ENCODE results near the gene CCNB1IP1.
"Not testable (repeated sequence)": the region's sequence is repeated elsewhere in the genome, so short reads cannot be mapped to it uniquely, and the experiment has no call there.

CCNB1IP1 gene, protein sequence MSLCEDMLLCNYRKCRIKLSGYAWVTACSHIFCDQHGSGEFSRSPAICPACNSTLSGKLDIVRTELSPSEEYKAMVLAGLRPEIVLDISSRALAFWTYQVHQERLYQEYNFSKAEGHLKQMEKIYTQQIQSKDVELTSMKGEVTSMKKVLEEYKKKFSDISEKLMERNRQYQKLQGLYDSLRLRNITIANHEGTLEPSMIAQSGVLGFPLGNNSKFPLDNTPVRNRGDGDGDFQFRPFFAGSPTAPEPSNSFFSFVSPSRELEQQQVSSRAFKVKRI

DNA sequence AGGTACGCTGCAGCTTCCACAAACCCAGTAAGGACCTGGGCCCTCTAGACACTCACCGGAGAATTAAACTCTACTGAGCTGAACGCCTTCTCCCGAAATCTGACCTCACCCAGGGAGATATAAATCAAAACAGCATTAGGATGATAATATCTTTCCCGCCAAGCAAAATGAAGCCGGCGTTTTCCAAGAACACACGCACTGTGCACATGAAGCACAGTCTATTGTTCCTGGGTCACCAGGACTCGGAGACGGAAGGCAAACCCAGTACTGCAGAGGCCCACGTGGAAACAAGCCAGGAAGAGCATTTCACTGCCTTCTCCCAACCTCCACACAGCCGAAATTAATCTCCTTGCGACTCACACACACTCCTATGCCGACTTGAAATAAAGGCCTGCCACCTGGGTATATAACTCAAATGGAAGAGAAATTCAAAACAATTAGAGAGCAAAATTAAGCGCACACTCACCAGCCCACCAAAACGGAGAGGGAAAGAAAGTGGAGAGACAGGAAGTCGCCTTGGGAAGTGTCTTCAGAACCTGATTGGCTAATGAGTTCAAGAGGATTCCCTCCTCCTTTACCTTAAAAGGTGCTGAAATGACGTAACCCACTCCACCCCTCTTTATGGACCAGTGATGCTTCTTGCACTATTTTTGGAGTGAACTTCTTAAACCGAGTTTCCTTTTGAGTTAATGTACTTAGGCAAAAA lies at the start of gene CCNB1IP1:
CCNB1IP1 (minus strand) TSS at position 492 of the 706 bp plus-strand sequence. CDS start 16,756 bp downstream, outside the sequence.
- H3K27ac Mint-ChIP-seq: peak within 1 kb of the TSS; percentile 88
- H3K4me3 Mint-ChIP-seq: peak within 1 kb of the TSS; percentile 98
- H3K27me3 Mint-ChIP-seq: no peaks in the 10 kb centered on the region
- no peaks in the 10 kb centered on the region for H3K36me3 Mint-ChIP-seq
- no peaks in the 10 kb centered on the region for H3K9me3 Mint-ChIP-seq (ENCODE audit: low read depth)
- H3K4me1 Mint-ChIP-seq (ENCODE audit: low read depth): peaks cover 35% of the 10 kb centered on the region

DNA sequence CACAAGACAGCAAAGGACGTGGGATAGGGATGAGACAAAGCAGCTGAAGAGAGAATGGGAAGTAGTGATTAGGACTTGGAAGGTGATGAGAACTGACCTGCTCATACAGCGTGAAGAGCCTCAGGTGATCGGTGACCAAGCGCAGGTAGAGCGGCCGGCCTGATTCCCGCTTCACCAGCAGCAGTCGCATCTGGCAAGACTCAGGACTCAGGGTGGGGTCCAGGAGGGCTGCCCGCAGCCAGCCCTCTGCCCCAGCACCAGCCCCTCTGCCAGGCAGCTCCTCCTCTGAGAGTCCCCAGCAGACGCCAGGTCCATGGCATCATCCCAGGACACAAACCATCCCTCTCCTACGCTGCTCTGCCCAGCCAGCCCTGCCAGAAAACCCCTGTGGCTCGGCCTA lies 49.4 kb upstream of the CCNB1IP1 start:
- no peaks in the 10 kb centered on the region for H3K4me1 Mint-ChIP-seq (ENCODE audit: low read depth)
- H3K27me3 Mint-ChIP-seq: no peaks in the 10 kb centered on the region
- no peaks in the 10 kb centered on the region for H3K9me3 Mint-ChIP-seq (ENCODE audit: low read depth)
- H3K27ac Mint-ChIP-seq: no peak overlapping the region
- H3K36me3 Mint-ChIP-seq: peaks cover 2% of the 10 kb centered on the region
- H3K4me3 Mint-ChIP-seq: no peak overlapping the region

DNA sequence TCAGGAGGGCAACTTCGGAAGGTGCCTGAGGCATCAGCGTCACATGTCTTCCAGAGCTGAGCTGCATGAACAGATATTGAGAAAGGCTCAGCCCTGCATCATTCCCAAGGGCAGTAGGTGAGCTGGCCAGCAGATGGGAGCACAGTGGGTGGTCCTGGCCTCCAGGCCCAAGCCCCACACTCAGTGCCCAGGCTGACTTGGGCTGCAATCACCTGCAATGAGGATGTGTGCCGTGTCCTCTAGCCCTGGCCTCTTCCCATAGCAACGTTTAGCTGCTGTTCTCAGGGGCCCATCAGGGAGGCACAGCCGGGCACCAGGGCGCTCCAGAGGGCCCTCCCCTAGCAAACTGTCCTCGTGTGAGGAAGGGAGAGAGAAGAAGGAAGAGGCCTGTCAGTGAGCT lies 48.3 kb upstream of the CCNB1IP1 start:
- Mint-ChIP-seq H3K4me1 (ENCODE audit: low read depth) (no peaks in the 10 kb centered on the region), H3K36me3 (peaks cover 2% of the 10 kb centered on the region), H3K9me3 (ENCODE audit: low read depth) (no peaks in the 10 kb centered on the region), H3K27me3 (no peaks in the 10 kb centered on the region), H3K4me3 (no peak overlapping the region), H3K27ac (peak overlapping the region; percentile 22)

DNA sequence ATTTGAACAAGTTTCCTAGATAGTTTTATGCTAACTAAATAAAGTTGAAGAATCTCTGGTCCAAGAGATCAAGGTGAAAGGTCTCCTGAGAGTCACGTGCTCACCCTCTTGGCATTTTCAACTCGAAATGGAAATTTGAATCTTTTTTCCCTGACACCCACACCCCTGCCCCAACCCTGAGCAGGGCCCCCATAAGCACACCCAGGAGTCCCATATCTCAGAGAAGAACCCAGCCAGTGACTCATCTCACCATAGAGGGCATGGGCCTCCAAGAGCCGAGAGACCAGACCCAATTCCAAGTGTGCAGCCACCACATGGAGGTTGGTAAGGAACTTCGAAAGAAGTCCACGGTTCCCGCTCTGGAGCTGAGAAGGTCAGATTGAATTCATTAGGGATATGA lies 47.6 kb upstream of the CCNB1IP1 start:
- Mint-ChIP-seq H3K27me3 (no peaks in the 10 kb centered on the region), H3K9me3 (ENCODE audit: low read depth) (no peaks in the 10 kb centered on the region), H3K27ac (peak overlapping the region; percentile 22), H3K4me1 (ENCODE audit: low read depth) (no peaks in the 10 kb centered on the region), H3K4me3 (no peak overlapping the region), H3K36me3 (peaks cover 3% of the 10 kb centered on the region)

DNA sequence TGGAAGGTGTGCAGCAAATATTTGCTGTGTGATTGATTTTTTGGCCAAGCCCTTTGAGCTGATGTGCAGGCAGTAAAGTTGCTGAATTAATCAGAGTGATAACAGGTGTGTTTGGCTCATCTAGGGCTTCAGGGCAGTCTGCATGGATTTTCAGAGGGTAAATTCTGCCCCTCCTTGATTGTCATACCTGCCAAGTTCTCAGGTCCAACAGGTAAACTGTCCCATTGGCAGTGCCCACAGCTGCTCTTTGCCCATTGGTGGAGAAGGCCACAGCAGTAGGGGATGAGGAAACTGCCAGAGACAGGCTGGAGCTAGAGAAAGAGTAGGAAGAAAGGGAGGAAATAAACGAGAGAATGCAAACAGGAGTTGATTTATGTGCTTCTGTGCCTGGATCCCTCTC lies 46.7 kb upstream of the CCNB1IP1 start:
- Mint-ChIP-seq H3K4me3 (no peak overlapping the region), H3K9me3 (ENCODE audit: low read depth) (no peaks in the 10 kb centered on the region), H3K27ac (no peak overlapping the region), H3K36me3 (peaks cover 6% of the 10 kb centered on the region), H3K4me1 (ENCODE audit: low read depth) (no peaks in the 10 kb centered on the region), H3K27me3 (no peaks in the 10 kb centered on the region)

DNA sequence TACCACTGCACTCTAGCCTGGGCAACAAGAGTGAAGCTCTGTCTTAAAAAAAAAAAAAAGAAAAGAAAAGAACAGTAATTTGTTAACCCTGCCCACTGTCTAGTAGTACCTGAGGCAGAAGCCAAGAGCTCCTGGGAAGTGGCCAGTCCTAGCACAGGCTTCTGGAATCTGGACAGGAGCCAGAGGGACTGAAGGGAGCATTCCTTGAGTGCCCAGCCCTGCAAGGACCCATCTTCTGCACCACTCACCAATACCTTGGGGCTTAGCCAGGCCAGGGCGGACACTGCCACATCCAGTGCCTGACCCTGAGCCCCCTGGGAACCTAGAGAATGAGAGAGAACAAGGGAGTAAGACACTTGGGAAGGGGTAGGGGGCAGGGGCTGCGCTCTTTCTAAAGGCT lies 44.1 kb upstream of the CCNB1IP1 start:
- no peak overlapping the region for H3K4me3 Mint-ChIP-seq
- H3K9me3 Mint-ChIP-seq (ENCODE audit: low read depth): no peaks in the 10 kb centered on the region
- H3K27ac Mint-ChIP-seq: no peak overlapping the region
- H3K36me3 Mint-ChIP-seq: peaks cover 6% of the 10 kb centered on the region
- no peaks in the 10 kb centered on the region for H3K4me1 Mint-ChIP-seq (ENCODE audit: low read depth)
- no peaks in the 10 kb centered on the region for H3K27me3 Mint-ChIP-seq

DNA sequence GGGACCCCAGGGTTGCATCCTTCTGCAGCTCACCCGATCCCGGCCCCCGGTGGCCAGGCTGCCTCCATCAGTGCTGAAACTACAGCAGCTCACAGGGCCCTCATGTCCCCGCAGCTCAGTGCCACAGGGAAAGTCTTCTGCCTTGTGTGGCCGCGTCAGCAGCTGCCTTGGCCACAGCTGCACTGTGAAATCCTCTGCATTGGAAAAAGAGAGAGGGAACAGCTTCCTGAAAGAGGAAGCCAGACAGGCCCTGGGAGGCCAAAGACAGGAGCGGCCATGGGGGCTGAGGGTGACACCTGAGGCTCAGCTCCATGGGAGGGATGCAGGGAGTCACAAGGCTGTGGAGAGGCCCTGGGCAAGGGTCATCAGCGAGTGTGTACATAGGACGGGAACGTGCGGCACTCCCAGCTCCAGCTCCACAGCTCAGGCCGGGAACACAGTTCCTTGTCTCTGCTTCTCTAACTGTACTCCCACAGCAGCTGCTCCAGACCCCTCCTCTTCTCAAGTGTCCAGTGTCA lies 43.1 kb upstream of the CCNB1IP1 start:
- H3K27me3 Mint-ChIP-seq: no peaks in the 10 kb centered on the region
- H3K4me1 Mint-ChIP-seq (ENCODE audit: low read depth): no peaks in the 10 kb centered on the region
- no peak overlapping the region for H3K4me3 Mint-ChIP-seq
- H3K9me3 Mint-ChIP-seq (ENCODE audit: low read depth): no peaks in the 10 kb centered on the region
- peaks cover 8% of the 10 kb centered on the region for H3K36me3 Mint-ChIP-seq
- H3K27ac Mint-ChIP-seq: no peak overlapping the region

DNA sequence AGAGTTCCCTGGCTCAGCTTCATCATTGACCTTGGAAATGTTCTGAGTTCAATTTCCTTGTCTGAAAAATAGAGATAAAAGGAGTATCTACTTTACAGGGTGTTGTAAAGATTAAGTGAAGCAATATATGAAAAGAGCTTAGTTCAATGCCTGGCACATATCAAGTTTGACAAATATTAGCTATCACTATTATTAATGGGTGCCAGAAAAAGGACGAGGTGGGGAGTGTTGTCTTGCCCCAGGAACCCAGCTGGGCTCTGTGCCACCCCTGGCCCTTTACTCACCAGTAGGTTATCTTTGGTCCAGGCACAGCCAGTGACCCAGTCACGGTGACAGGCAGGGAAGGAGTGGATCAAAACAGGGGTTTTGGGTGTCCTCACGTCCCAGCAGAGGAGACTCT lies 42.4 kb upstream of the CCNB1IP1 start:
- H3K4me1 Mint-ChIP-seq (ENCODE audit: low read depth): no peaks in the 10 kb centered on the region
- H3K36me3 Mint-ChIP-seq: peaks cover 6% of the 10 kb centered on the region
- H3K9me3 Mint-ChIP-seq (ENCODE audit: low read depth): no peaks in the 10 kb centered on the region
- no peak overlapping the region for H3K4me3 Mint-ChIP-seq
- H3K27ac Mint-ChIP-seq: peak overlapping the region; percentile 34
- no peaks in the 10 kb centered on the region for H3K27me3 Mint-ChIP-seq

DNA sequence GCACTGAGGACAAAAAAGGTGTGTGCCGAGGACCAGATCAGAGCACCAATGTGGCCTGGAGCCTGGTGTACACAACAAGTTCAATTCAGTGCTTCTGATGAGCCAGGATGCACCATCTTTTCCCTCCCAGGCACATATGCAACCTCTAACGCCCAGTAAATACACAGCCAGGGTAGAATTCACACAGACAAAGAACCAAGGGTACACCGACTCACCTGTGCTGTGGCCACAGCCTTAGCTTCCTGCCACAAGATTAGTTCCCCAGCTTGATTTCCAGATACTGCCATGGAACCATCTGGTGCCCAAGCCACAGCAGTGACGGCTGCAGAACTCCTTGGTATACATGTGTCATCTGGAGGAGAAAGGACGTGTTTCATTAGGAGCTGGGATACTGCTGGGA lies 39.7 kb upstream of the CCNB1IP1 start:
- Mint-ChIP-seq H3K4me3 (no peak overlapping the region), H3K9me3 (ENCODE audit: low read depth) (no peaks in the 10 kb centered on the region), H3K4me1 (ENCODE audit: low read depth) (peaks cover 2% of the 10 kb centered on the region), H3K36me3 (peaks cover 13% of the 10 kb centered on the region), H3K27ac (peak overlapping the region; percentile 41), H3K27me3 (no peaks in the 10 kb centered on the region)

DNA sequence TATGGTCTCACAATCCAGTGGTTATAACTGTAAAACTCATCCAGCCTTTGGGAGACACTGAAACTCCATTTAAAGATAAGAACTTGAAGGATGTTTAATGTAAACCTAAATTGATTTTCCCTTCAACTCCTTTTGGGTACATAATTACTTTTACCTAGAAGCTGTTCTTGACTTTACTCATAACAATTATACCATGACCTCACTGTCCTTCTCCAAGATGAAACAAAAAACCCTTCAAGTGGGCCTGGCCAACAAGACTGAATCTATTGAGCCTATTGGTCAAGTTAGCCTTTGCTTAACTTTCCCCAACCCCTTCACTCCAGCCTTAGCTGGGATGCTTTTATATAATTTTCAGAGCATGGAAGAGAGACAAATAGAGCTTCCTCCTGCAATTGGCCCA lies 32.8 kb upstream of the CCNB1IP1 start:
- Mint-ChIP-seq H3K4me1 (ENCODE audit: low read depth) (peaks cover 3% of the 10 kb centered on the region), H3K9me3 (ENCODE audit: low read depth) (no peaks in the 10 kb centered on the region), H3K27me3 (no peaks in the 10 kb centered on the region), H3K27ac (no peak overlapping the region), H3K4me3 (no peak overlapping the region), H3K36me3 (peaks cover 10% of the 10 kb centered on the region)

DNA sequence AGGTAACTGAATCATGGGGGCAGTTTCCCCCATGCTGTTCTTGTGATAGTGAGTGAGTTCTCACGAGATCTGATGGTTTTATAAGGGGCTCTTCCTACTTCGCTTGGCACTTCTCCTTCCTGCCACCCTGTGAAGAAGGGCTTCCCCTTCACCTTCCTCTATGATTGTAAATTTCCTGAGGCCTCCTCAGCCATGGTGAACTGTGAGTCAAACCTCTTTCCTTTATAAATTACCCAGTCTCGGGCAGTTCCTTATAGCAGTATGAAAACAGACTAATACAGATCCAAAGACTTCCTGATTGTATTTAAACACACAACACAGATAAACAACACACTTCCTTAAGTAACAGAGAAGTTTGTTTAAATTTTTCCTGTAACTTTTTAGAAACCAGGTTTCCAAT lies 25.4 kb upstream of the CCNB1IP1 start:
- H3K4me3 Mint-ChIP-seq; H3K4me1 Mint-ChIP-seq (ENCODE audit: low read depth); H3K27me3 Mint-ChIP-seq; H3K9me3 Mint-ChIP-seq (ENCODE audit: low read depth); H3K36me3 Mint-ChIP-seq: not testable (repeated sequence)
- H3K27ac Mint-ChIP-seq: peak overlapping the region; percentile 70

DNA sequence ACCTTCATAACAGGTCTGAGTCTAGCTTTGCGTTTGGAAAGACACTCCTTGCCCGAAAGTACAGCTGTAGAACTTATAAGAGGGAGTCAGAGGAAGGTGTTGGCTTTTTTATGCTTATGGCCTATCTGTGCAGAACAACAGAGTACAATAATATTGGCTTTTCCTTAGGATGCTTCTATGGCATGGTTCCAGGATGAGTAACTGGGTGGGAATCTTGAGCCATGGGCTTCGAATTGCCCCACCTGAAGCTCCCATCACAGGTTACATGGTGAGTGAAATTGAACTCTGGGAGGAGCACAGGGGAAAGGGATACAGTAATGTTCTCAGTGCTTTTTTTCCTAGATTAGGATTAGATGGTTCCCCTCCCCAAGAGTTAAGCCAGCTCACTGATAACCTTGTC lies 23.3 kb upstream of the CCNB1IP1 start:
- Mint-ChIP-seq H3K27ac (no peak overlapping the region), H3K4me1 (ENCODE audit: low read depth) (peaks cover 4% of the 10 kb centered on the region), H3K36me3 (peaks cover 8% of the 10 kb centered on the region), H3K4me3 (no peak overlapping the region), H3K9me3 (ENCODE audit: low read depth) (no peaks in the 10 kb centered on the region), H3K27me3 (no peaks in the 10 kb centered on the region)

DNA sequence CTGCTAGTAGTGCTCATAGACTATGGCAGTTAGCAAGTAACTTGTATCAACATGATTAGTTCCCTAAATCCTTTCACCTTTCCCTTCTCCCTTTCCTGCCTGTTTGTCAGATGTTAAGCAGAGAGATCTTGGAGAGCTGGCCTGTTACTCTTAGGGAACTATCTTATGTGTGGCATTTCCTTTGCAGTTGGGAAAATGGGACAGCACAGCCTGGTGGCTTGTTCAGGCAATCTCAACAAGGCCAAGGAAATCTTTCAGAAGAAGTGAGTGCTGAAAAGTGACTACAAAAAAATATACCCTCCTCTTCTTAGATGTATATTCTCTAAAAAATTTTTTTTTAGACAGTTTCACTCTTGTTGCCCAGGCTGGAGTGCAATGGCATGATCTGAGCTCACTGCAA lies 17.8 kb upstream of the CCNB1IP1 start:
- Mint-ChIP-seq H3K4me3 (no peak overlapping the region), H3K36me3 (peaks cover 7% of the 10 kb centered on the region), H3K4me1 (ENCODE audit: low read depth) (peaks cover under 1% of the 10 kb centered on the region), H3K27me3 (no peaks in the 10 kb centered on the region), H3K9me3 (ENCODE audit: low read depth) (no peaks in the 10 kb centered on the region), H3K27ac (no peak overlapping the region)

DNA sequence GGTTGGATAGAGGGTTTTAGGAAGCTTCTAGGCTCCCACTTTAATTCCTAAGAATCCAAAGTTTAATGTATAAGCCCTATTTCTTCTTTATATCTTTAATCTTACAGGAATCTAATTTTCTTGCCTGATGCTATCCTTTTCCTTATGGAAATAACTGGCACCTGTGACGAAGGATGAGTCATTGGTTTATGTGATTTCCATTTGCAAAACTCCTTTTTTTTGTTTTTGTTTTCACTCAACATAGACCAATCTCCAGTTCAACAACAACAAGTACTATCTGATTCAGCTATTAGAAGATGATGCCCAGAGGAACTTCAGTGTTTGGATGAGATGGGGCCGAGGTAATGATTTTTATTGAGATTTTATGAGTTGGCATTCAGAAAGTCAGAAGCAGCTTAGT lies 17.2 kb upstream of the CCNB1IP1 start:
- H3K27ac Mint-ChIP-seq: no peak overlapping the region
- peaks cover 10% of the 10 kb centered on the region for H3K36me3 Mint-ChIP-seq

DNA sequence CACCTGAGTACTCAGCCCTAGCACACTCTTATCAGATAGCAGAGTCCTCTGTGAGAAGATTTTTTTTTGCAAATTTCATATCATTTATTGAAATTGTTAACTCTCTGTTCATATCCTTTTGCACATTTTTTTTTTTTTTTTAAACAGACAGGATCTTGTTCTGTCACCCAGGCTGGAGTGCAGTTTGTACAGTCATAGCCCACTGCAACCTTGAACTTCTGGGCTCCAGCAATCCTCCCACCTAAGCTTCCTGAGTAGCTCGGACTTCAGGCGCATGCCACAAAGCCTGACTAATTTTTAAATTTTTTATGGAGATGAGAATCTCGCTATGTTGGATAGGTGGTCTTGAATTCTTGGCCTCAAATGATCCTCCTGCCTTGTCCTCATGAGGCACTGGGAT lies 14.7 kb upstream of the CCNB1IP1 start:
- H3K9me3 Mint-ChIP-seq (ENCODE audit: low read depth): no peaks in the 10 kb centered on the region
- H3K4me3 Mint-ChIP-seq: no peak overlapping the region
- peaks cover 13% of the 10 kb centered on the region for H3K4me1 Mint-ChIP-seq (ENCODE audit: low read depth)
- H3K27ac Mint-ChIP-seq: no peak overlapping the region
- peaks cover 10% of the 10 kb centered on the region for H3K36me3 Mint-ChIP-seq
- H3K27me3 Mint-ChIP-seq: no peaks in the 10 kb centered on the region

More for the DNA sequence above, 17.2 kb upstream of the CCNB1IP1 start:
- H3K4me3 Mint-ChIP-seq: no peak overlapping the region
- no peaks in the 10 kb centered on the region for H3K9me3 Mint-ChIP-seq (ENCODE audit: low read depth)
- peaks cover 6% of the 10 kb centered on the region for H3K4me1 Mint-ChIP-seq (ENCODE audit: low read depth)
- H3K27me3 Mint-ChIP-seq: no peaks in the 10 kb centered on the region
